Gastrocnemius medialis (tissue), 4 donors: ENCODE results near the gene SYT7. TPM values are rescaled to one million over a fixed set of nuclear protein-coding genes. Genes with fewer than 3 reads are reported as not detected.

Source experiments
- ATAC-seq, 2 donors: fragments of 150-250 bp; one replicate each; pipeline ENCODE4 v1.9.1; 2016
- DNase-seq, 2 donors: peaks; one replicate each; pipeline ENCODE4 v3.0.0-alpha.2; 2019
- H3K27ac ChIP-seq, 4 donors: fragments of 200-600 bp; sonication (generic); 1 replicate in 1 of 4; 2 replicates in 3 of 4; pipeline ENCODE4 v1.5.1; 2016 to 2018; ENCODE audit warnings: mild to moderate bottlenecking in 2 of 4, moderate library complexity in 1 of 4
- H3K27me3 ChIP-seq, 3 donors: fragments of 200-600 bp; sonication (generic) in 2 of 3; 1 replicate in 1 of 3; 2 replicates in 2 of 3; pipeline versions ENCODE4 v1.5.1 to v1.6.0; 2016 to 2019; ENCODE audit warnings: mild to moderate bottlenecking in 1 of 3, moderate library complexity in 1 of 3
- H3K36me3 ChIP-seq, 2 donors: fragments of 200-600 bp; sonication (generic) in 1 of 2; one replicate each; pipeline ENCODE4 v1.5.1; 2017 to 2018
- H3K4me1 ChIP-seq, 2 donors: fragments of 200-600 bp; sonication (generic) in 1 of 2; one replicate each; pipeline ENCODE4 v1.5.1; 2016 to 2017; ENCODE audit warnings: mild to moderate bottlenecking in 2 of 2
- H3K4me3 ChIP-seq, 4 donors: fragments of 200-600 bp; sonication (generic) in 3 of 4; 1 replicate in 1 of 4; 2 replicates in 3 of 4; pipeline ENCODE4 v1.5.1; 2016 to 2019; ENCODE audit warnings: mild to moderate bottlenecking in 2 of 4
- H3K9me3 ChIP-seq, 3 donors: fragments of 200-600 bp; sonication (generic) in 2 of 3; 1 replicate in 1 of 3; 2 replicates in 2 of 3; pipeline ENCODE4 v1.5.1; 2016 to 2019
- CTCF ChIP-seq, 5 experiments: fragments of 450-650 bp in 3 of 5; fragments of 200-600 bp in 2 of 5; sonication (generic) in 2 of 5; IDR thresholded peaks in 4 of 5; conservative IDR thresholded peaks in 1 of 5; 1 replicate in 4 of 5; 2 replicates in 1 of 5; pipeline ENCODE4 v1.5.1; 2016 to 2019; ENCODE audit warnings: antibody characterized with exemption in 5 of 5, mild to moderate bottlenecking in 3 of 5, moderate library complexity in 3 of 5
- POLR2A ChIP-seq, 2 donors: fragments of 450-650 bp; IDR thresholded peaks; one replicate each; pipeline ENCODE4 v1.6.1; 2017; ENCODE audit warnings: antibody characterized with exemption in 2 of 2, mild to moderate bottlenecking in 2 of 2, moderate library complexity in 2 of 2
- in situ Hi-C, 4 donors: fragments of 200-750 bp; cut with MboI; loops; one replicate each; pipeline versions ENCODE4 v1.15.0 to v1.8.0; 2017; ENCODE audit warnings: low sequenced_read_pairs in 4 of 4
- intact Hi-C: fragments of 100-400 bp; cut with DNase I; formaldehyde crosslinking; loops from one replicate; pipeline ENCODE4 v1.15.1; 2023; ENCODE audit warnings: low total_unique reads
- total RNA-seq, 4 donors: library from RNA; depleted of rRNA; stranded (reverse); fragments of >200 nt; gene quantifications; one replicate each; pipeline versions ENCODE4 v1.1.0 to v1.2.3, GENCODE V29; 2016

Gene SYT7
- total RNA-seq, 4 donors from 2014 or later = 0.68 to 4.9 (median 1.4) TPM

DNA sequence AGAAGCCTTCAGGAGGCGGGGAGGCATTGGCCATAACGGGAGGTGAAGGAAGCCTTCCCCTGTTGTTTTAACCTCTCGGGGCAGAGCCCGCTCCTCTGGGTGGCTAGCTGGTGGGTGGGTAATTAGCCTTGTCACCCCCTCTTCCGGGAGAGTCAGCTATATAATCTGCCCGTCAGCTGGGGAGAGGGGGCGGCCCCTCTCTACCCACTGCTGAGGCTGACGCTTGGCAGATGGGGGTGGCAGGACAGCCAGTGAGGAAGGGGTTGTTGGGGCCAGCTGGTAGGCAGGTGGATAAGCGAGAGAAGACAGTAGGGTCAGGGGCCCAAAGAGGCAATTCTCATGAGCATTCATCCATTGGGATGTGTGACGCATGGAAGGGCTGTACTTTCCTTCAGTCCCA, 33.0 kb upstream of the SYT7 start:
- no peak for DNase-seq
- in situ Hi-C loops = no loop called here

GRCh38 chr11:61613051-61613450, 32.2 kb upstream of the SYT7 start:
- H3K9me3 ChIP-seq = no peaks in the 10 kb centered on the region
- TF ChIP-seq POLR2A (IDR thresholded peaks at IDR 0.05) (no peak), CTCF (IDR thresholded peaks at IDR 0.05 in 4 of 5, conservative IDR thresholded peaks at IDR 0.05 in 1 of 5) (no peak)
- H3K27ac ChIP-seq = no peak overlapping the region
- intact Hi-C loops (no loop called here), in situ Hi-C loops (no loop called here)
- DNase-seq = no peak
- no peaks in the 10 kb centered on the region for H3K36me3 ChIP-seq
- ATAC-seq = no peak
- no peak overlapping the region for H3K4me3 ChIP-seq
- H3K27me3 ChIP-seq = peaks cover 6 to 8% (median 7%) of the 10 kb centered on the region in 3 donors
- H3K4me1 ChIP-seq = peaks cover 0 to 4% of the 10 kb centered on the region in 2 donors

More for the DNA sequence above, 33.0 kb upstream of the SYT7 start:
- no peak for TF ChIP-seq POLR2A (IDR thresholded peaks at IDR 0.05)
- Histone ChIP-seq H3K27ac (no peak overlapping the region), H3K4me1 (peaks cover 0 to 4% of the 10 kb centered on the region in 2 donors), H3K27me3 (peaks cover 6 to 8% (median 7%) of the 10 kb centered on the region in 3 donors), H3K9me3 (no peaks in the 10 kb centered on the region), H3K36me3 (no peaks in the 10 kb centered on the region), H3K4me3 (no peak overlapping the region)
- no peak for ATAC-seq
- intact Hi-C loops = no loop called here

DNA sequence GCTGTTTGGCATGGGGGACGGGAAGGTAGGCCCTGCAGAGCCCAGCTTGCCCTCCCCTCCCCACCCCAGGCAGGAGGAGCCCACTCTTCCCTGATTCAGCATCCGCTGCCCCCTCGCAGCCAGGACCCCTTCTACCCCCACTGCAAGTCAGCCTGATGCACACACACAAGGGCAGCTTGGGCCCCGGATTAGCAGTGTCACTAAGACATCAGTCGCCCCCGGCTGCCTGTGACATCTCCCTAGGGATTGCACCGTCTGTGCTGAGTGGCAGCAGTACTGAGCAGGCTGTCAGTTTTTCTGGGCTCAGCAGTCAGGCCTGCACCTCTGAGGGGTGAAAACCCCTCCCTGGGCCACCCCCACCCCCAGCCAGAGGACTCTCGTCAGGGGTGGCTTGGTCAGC, 30.4 kb upstream of the SYT7 start:
- intact Hi-C loops = no loop called here
- in situ Hi-C loops = no loop called here
- ATAC-seq = no peak
- H3K4me3 ChIP-seq = no peak overlapping the region
- H3K4me1 ChIP-seq = peaks cover 0 to 4% of the 10 kb centered on the region in 2 donors
- H3K27ac ChIP-seq = no peak overlapping the region
- no peak for TF ChIP-seq POLR2A (IDR thresholded peaks at IDR 0.05)
- no peak for TF ChIP-seq CTCF (IDR thresholded peaks at IDR 0.05 in 4 of 5, conservative IDR thresholded peaks at IDR 0.05 in 1 of 5)
- no peaks in the 10 kb centered on the region for H3K36me3 ChIP-seq
- no peaks in the 10 kb centered on the region for H3K9me3 ChIP-seq
- peaks cover 6 to 8% (median 7%) of the 10 kb centered on the region in 3 donors for H3K27me3 ChIP-seq
- DNase-seq = no peak

- peak in 1 of 2 donors; percentile 24 for ATAC-seq
- TF ChIP-seq CTCF (IDR thresholded peaks at IDR 0.05 in 4 of 5, conservative IDR thresholded peaks at IDR 0.05 in 1 of 5) (no peak), POLR2A (IDR thresholded peaks at IDR 0.05) (no peak)
- Histone ChIP-seq H3K27ac (no peak overlapping the region), H3K4me3 (no peak overlapping the region), H3K36me3 (no peaks in the 10 kb centered on the region), H3K27me3 (peaks cover 6 to 8% (median 7%) of the 10 kb centered on the region in 3 donors), H3K4me1 (peaks cover 0 to 4% of the 10 kb centered on the region in 2 donors), H3K9me3 (no peaks in the 10 kb centered on the region)
- intact Hi-C loops = no loop called here
- in situ Hi-C loops = no loop called here
- DNase-seq = no peak
Measured at GRCh38 chr11:61610905-61611304, 30.0 kb upstream of the SYT7 start.

DNA sequence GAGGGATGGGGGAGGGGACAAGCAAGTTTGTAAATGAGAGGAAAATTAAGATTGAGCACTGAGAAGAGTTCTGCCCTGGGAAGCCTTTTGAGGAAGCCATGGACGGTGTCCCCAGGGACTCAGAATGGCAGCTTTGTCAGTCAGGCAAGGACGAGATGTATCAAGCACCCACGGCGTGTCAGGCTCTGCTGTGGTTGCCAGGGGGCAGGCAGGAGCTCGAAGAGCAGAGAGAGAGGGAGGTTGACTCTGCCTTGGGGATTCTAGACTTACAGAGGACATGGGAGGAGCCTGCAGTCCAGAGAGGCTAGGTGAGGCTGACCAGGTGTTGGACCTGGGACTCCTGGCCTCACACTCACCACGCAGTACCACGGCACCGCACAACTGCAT, 29.1 kb upstream of the SYT7 start:
- DNase-seq (no peak), ATAC-seq (peak in 1 of 2 donors; percentile 51)
- H3K4me3 ChIP-seq = no peak overlapping the region
- peaks cover 6 to 8% (median 7%) of the 10 kb centered on the region in 3 donors for H3K27me3 ChIP-seq
- in situ Hi-C loops = no loop called here
- H3K27ac ChIP-seq = no peak overlapping the region
- no peak for TF ChIP-seq CTCF (IDR thresholded peaks at IDR 0.05 in 4 of 5, conservative IDR thresholded peaks at IDR 0.05 in 1 of 5)
- TF ChIP-seq POLR2A (IDR thresholded peaks at IDR 0.05) = no peak
- H3K9me3 ChIP-seq = no peaks in the 10 kb centered on the region
- H3K4me1 ChIP-seq = peaks cover 0 to 4% of the 10 kb centered on the region in 2 donors
- intact Hi-C loops = no loop called here
- no peaks in the 10 kb centered on the region for H3K36me3 ChIP-seq
